Measurements from ENCODE around the gene SP140. TPM values are rescaled to one million over a fixed set of nuclear protein-coding genes. Genes with fewer than 3 reads are reported as not detected.

Gene SP140
- total RNA-seq: 1 to 10 TPM in 1 of 8 experiments, under 1 TPM in 6, not detected in 1; 0.38 to 1.4 (median 0.76) TPM

DNA sequence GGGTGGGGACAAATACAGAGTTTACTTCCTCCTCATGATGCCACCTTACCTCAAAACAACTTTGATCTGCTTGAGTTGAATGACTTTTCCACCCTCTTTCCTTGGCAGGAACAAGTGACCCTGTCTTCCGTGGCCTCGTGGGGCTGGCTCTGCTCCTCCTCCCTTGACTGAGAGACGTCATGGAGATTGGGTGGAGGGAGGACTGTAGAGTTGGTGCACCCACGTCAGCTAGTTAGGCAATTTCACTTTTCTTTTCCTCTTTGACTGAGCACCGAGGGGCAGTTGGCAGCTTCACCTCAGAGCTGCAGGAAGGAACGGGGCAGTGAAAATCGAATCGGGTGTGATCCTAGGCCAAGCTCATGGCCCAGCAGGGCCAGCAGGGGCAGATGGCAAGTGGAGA is at the start of gene SP140:
TSS of gene SP140 (plus strand) at position 251 of the 400 bp plus-strand sequence. CDS start at position 360, 109 bp downstream.
- no peak for ATAC-seq (replicated peaks in 6 of 8)
- H3K4me1 ChIP-seq (replicated peaks in 1 of 2): no peaks in the 10 kb centered on the region
- H3K27ac ChIP-seq: no peak within 1 kb of the TSS
- H3K4me3 ChIP-seq: no peak within 1 kb of the TSS
- WGBS, 10 experiments: 80 to 100% (median 83%) methylated on average over 3 to 5 of the region's 8 CpGs; no CpG with 5 or more reads in 5 of the 10 experiments
- in situ Hi-C loops (cut with MboI; ENCODE audit: low pct_unique_long_range_greater_than_20kb in 2 of 9, low sequenced_read_pairs in 9 of 9, unreplicated experiment in 9 of 9): no loop called here

DNA sequence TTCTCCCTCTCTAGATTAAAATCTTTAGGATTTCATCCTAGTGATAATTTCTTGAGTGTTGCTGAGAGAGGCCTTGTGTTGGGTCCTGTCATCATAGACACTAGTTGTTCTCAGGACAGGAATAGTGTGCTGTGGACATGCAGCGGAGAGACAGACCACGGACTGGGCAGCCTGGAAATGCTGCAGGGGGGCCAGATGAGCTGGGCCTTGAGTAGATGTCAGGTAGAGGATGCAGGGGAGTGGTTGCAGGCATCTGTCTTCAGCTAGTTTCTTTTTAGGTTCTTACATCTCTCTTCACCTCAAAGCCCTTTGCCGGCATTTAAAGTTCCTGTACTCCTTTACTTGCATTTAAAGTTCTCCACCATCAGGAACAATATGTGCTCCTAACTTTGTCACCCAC is 48.5 kb upstream of the SP140 start:
- H3K27ac ChIP-seq: no peak overlapping the region

DNA sequence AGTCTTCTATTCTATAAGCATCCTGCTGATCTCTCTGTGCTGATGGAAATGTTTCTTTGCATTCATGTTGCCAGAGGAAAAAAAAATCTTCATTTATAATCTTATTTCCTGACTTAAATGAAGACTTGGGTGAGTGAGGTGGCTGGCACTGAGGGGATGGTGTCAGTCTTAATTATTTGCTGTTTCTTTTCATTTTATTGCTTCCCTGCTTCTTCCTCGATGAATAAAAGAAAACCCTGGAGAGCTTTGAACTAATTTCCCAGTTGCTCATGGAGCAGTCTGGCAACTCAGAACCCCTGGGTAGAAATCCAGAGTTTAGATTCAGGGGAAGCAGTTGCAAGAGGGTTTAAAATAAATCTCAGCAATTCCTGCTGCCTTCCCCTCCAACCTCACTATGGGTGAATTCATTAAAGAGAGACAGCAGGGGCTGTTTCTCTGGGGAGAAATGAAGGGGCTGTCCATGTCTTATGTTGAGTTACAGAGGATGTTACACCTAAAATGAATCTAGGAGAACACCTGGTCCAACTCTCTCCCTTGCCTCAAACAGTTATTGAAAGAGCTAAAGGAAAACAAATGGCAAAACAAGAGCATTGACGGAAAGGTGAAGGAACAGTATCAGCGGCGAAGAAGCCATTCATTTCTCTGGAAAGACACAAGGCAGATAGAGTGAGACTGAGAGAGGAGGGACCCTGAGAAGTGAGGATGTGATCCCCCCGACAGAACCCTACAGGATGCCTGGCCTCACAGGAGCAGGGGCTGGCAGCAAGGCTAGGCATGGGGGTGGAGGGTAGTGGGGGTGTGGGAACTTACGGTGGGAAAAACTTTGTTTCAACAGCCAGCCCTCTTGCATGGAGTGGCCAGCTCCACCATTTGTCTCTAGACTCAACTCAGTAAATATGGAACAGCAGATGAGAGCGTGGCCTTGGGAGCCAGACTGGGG is 46.7 kb upstream of the SP140 start:
- no peak for ATAC-seq (replicated peaks in 6 of 8)
- in situ Hi-C loops (cut with MboI; ENCODE audit: low pct_unique_long_range_greater_than_20kb in 2 of 9, low sequenced_read_pairs in 9 of 9, unreplicated experiment in 9 of 9): no loop called here
- Histone ChIP-seq H3K4me1 (replicated peaks in 1 of 2) (peaks cover 0 to 8% of the 10 kb centered on the region in 2 donors), H3K4me3 (no peak overlapping the region), H3K27ac (no peak overlapping the region)
- WGBS, 10 experiments: 14 to 90% (median 61%) methylated on average over 1 to 4 of the region's 7 CpGs; no CpG with 5 or more reads in 2 of the 10 experiments

More for the DNA sequence above, 48.5 kb upstream of the SP140 start:
- in situ Hi-C loops (cut with MboI; ENCODE audit: low pct_unique_long_range_greater_than_20kb in 2 of 9, low sequenced_read_pairs in 9 of 9, unreplicated experiment in 9 of 9): no loop called here
- WGBS, 10 experiments: 83 to 100% (median 98%) methylated on average over 1 to 3 of the region's 3 CpGs
- ATAC-seq (replicated peaks in 6 of 8): no peak
- Histone ChIP-seq H3K4me3 (no peak overlapping the region), H3K4me1 (replicated peaks in 1 of 2) (peaks cover 0 to 8% of the 10 kb centered on the region in 2 donors)

DNA sequence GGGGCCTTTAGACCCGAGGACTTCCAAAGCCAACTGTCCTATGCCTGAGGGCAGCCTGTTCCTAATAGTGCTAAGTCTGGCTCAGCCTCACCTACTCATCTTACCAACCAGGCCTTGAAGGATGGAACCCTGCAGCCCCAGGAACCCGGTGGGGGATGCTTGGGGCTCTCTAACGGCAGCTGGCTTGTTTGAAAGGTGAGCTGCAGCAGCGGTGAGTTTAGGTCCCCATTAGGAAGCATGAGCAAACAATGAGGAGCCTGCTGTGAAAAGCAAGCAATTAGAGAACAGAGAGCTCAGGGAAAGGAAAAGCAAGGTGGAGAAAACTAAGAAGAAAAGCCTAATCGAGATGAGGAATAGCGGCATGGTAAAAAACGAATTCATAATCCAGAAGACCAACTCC is 45.6 kb upstream of the SP140 start:
- in situ Hi-C loops (cut with MboI; ENCODE audit: low pct_unique_long_range_greater_than_20kb in 2 of 9, low sequenced_read_pairs in 9 of 9, unreplicated experiment in 9 of 9): no loop called here
- no peak for ATAC-seq (replicated peaks in 6 of 8)
- 20 to 100% (median 66%) methylated on average over 1 to 6 of the region's 7 CpGs; no CpG with 5 or more reads in 2 of the 10 experiments for WGBS, 10 experiments
- Histone ChIP-seq H3K27ac (no peak overlapping the region), H3K4me3 (no peak overlapping the region), H3K4me1 (replicated peaks in 1 of 2) (peaks cover 0 to 8% of the 10 kb centered on the region in 2 donors)

DNA sequence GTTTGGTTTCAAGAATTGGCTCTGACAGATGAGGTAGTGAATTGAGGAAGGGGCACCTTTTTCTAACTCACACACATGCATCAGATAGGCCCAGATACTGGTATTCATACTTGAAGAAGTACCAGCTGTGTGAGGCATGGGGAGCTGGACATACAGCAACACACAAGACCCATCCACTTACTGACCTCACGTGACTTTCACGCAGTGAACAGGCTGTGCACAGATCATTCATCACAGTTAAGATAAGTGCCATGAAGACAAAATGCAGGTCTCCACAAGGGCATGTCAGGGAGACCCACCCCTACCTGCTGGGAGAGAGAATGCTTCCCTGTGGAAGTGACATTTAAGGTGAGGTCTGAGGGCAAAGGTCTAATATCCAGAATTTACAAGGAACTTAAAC is 44.3 kb upstream of the SP140 start:
- Histone ChIP-seq H3K27ac (no peak overlapping the region), H3K4me3 (no peak overlapping the region), H3K4me1 (replicated peaks in 1 of 2) (peaks cover 0 to 8% of the 10 kb centered on the region in 2 donors)
- in situ Hi-C loops (cut with MboI; ENCODE audit: low pct_unique_long_range_greater_than_20kb in 2 of 9, low sequenced_read_pairs in 9 of 9, unreplicated experiment in 9 of 9): no loop called here
- WGBS, 10 experiments: 82 to 100% (median 100%) methylated on average over 1 to 2 of the region's 2 CpGs; no CpG with 5 or more reads in 4 of the 10 experiments
- ATAC-seq (replicated peaks in 6 of 8): no peak

DNA sequence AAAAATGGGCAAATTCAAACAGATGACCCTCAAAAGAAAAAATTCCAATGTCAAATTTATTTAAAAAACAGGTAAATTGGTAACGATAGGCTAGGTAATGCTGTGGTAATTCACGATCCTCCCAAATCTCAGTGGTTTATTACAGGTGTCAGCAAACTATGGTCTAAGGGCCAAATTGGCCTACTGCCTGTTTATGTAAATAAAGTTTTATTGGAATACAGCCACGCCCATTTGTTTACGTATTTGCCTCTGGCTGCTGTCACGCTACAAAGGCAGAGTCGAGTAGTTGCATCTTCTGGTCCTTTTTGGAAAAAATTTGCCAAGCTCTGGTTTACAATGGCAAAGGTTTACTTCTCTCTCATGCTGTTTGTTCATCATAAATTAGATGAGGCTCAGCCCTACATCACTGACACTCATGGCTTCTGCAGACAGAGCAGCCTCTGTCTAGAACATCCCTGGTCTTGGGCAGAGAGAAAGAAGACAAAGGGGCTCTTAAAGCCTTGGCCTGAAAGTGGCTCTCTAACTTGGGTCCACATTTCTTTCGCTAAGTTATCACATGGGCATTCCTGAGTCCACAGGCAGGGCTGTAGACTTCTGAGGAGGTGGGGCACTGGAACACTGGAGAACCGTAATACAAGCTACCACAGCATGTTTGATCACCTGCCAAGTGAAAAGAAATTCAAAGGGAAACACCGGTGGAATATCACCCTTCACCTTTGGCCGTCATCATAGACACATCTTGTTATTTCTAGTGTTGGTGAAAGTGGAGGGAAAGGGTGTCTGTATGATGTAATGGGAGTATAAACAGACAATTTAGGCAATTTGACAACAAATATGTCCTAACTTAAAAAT is 40.6 kb upstream of the SP140 start:
- peak in 2 of 8 experiments; percentile 26 to 42 for ATAC-seq (replicated peaks in 6 of 8)
- H3K27ac ChIP-seq: no peak overlapping the region
- 0 to 100% (median 68%) methylated on average over 1 to 10 of the region's 10 CpGs; no CpG with 5 or more reads in 1 of the 10 experiments for WGBS, 10 experiments
- H3K4me3 ChIP-seq: no peak overlapping the region
- in situ Hi-C loops (cut with MboI; ENCODE audit: low pct_unique_long_range_greater_than_20kb in 2 of 9, low sequenced_read_pairs in 9 of 9, unreplicated experiment in 9 of 9): no loop called here
- H3K4me1 ChIP-seq (replicated peaks in 1 of 2): no peaks in the 10 kb centered on the region

DNA sequence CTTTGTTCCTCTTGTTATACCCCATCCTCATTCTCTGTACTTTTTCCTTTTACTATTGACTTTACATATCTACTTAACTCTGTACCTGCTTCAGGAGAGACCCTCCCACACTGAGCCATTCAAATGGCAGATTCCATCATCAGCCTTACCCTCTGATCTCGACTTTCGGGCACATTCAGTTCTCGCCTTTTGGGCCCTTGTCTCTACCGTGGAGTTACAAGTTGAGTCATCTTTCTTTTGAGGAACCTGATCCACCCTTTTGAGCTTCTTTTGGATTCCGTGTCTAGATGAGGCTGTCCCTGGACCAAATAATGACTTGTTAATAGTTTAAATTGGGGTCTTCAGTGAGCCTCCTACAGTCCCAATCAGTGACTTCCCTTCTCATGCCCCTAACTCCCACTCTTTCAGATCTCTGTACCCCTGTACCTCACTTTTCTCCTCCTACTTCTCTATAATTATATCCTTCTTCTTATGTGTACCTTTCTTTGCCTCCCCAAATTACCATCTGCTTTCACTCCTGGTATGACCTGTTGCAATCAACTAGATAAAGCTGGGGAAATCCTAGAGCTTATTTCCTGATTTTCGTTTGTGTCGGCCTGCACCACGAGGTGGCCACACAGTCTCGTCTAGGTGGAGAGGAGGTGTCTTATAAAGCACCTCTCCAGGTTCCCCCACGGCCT is 23.0 kb upstream of the SP140 start:
- in situ Hi-C loops (cut with MboI; ENCODE audit: low pct_unique_long_range_greater_than_20kb in 2 of 9, low sequenced_read_pairs in 9 of 9, unreplicated experiment in 9 of 9): loop anchor here in 1 of 9 experiments (25.0 kb wide), 2 partner anchors 185 to 410 kb away; no protein-coding TSS in a partner anchor
- ATAC-seq (replicated peaks in 6 of 8): no peak
- Histone ChIP-seq H3K27ac (no peak overlapping the region), H3K4me3 (no peak overlapping the region), H3K4me1 (replicated peaks in 1 of 2) (no peaks in the 10 kb centered on the region)
- WGBS, 10 experiments: 80 to 92% (median 86%) methylated on average over 1 to 9 of the region's 10 CpGs; no CpG with 5 or more reads in 3 of the 10 experiments

DNA sequence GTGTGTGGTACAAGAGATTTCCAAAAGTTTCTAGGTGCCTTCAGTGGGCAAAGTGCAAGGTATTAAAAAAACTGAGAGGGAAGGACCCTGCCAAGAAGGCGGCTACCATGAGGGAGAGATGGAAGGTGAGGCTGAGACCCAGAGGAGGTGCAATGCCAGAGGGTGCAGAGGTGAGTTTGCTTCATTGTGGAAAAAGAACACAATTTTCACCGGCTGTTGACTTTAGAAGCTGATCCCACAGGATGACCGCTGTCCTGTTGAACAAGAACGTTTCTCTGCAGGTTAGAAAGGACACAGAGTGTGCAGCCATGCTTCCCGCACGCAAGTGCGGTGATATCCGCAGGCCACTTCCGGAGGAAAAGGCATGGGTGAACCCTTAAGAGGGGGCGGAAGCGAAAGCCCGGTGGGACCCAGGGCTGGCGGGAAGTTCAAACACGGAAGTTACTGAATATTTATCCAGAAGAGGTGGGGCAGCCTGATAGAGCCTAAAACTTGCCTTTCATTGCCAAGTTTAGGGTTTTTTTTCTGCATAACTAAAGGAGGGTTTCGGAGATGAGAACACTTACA is 22.3 kb upstream of the SP140 start:
- Histone ChIP-seq H3K4me3 (no peak overlapping the region), H3K4me1 (replicated peaks in 1 of 2) (no peaks in the 10 kb centered on the region), H3K27ac (no peak overlapping the region)
- 80 to 100% (median 93%) methylated on average over 1 to 12 of the region's 15 CpGs; no CpG with 5 or more reads in 1 of the 10 experiments for WGBS, 10 experiments
- in situ Hi-C loops (cut with MboI; ENCODE audit: low pct_unique_long_range_greater_than_20kb in 2 of 9, low sequenced_read_pairs in 9 of 9, unreplicated experiment in 9 of 9): loop anchor here in 1 of 9 experiments (25.0 kb wide), 2 partner anchors 184 to 409 kb away; no protein-coding TSS in a partner anchor
- ATAC-seq (replicated peaks in 6 of 8): no peak

DNA sequence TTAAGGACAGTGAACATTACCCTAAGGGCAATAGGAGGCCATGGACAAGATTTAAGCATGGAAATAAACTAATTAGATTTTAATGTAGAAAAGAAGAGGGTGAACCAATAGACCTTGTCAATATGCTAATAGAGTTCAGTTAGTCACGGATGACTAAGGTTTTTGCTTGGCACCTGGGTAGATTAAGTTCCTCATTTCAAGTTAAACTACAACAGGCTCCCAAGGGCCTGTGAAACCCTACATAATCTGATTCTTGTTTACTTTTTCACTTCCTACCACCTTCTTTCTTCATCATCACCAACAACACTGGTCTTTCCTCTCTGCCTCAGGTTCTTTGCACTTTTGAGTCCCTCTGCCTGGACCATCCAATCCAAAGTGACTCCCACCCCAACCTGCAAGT is 20.5 kb upstream of the SP140 start:
- H3K4me1 ChIP-seq (replicated peaks in 1 of 2): no peaks in the 10 kb centered on the region
- H3K4me3 ChIP-seq: no peak overlapping the region
- in situ Hi-C loops (cut with MboI; ENCODE audit: low pct_unique_long_range_greater_than_20kb in 2 of 9, low sequenced_read_pairs in 9 of 9, unreplicated experiment in 9 of 9): loop anchor here in 1 of 9 experiments (25.0 kb wide), 2 partner anchors 182 to 407 kb away; no protein-coding TSS in a partner anchor
- WGBS, 10 experiments: 57 to 100% (median 75%) methylated on average over 1 of the region's 1 CpG; no CpG with 5 or more reads in 3 of the 10 experiments
- no peak overlapping the region for H3K27ac ChIP-seq
- no peak for ATAC-seq (replicated peaks in 6 of 8)

DNA sequence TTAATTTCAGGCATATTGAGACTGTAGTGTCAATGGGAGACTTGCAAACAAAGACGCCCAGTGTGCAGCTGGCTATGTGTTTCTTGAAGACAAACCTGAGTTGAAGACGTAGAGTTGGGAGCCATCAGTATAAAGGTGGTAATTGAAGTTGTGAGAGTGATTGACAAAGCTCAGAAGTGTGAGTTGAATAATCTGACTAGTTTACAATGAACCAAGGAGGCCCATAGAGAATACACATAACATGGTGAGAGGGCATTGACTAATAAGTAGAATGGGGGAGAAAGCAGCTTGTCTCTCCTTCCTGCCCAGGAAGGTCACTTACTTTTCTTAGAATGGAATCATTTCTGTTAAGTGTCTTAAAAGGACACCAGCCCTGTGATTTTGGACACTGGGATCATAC is 19.8 kb upstream of the SP140 start:
- in situ Hi-C loops (cut with MboI; ENCODE audit: low pct_unique_long_range_greater_than_20kb in 2 of 9, low sequenced_read_pairs in 9 of 9, unreplicated experiment in 9 of 9): loop anchor here in 1 of 9 experiments (25.0 kb wide), 2 partner anchors 182 to 407 kb away; no protein-coding TSS in a partner anchor
- WGBS, 10 experiments: 43 to 100% (median 100%) methylated on average over 1 to 2 of the region's 2 CpGs; no CpG with 5 or more reads in 4 of the 10 experiments
- H3K4me3 ChIP-seq: no peak overlapping the region
- H3K27ac ChIP-seq: no peak overlapping the region
- ATAC-seq (replicated peaks in 6 of 8): no peak
- H3K4me1 ChIP-seq (replicated peaks in 1 of 2): no peaks in the 10 kb centered on the region

DNA sequence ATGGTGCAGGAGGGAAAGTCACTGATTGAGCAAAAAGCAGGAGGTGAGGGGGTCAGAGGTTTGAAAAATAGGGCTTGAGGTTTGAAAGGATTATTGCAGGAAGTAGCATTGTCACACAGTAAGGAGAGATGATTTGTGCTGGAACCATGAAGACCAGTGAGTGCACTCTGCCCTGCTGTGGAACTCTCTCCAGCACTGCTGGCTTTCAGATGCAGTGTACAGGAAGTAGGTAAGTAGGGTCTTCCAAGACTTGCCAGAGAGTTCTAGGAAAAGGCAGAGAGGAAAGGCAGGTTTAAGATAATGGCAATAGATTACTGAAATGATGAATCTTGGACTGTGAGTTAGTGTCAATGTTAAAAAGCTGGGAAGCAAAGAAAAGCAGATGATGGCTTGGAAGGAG is 17.0 kb upstream of the SP140 start:
- Histone ChIP-seq H3K27ac (no peak overlapping the region), H3K4me1 (replicated peaks in 1 of 2) (no peaks in the 10 kb centered on the region), H3K4me3 (no peak overlapping the region)
- no peak for ATAC-seq (replicated peaks in 6 of 8)
- in situ Hi-C loops (cut with MboI; ENCODE audit: low pct_unique_long_range_greater_than_20kb in 2 of 9, low sequenced_read_pairs in 9 of 9, unreplicated experiment in 9 of 9): loop anchor here in 1 of 9 experiments (25.0 kb wide), 2 partner anchors 179 to 404 kb away; no protein-coding TSS in a partner anchor

Measured in motor neuron (in vitro differentiated cells).